GM21390 (cell line): ENCODE data around the gene TPH2.

Experiments used
- ATAC-seq: cut with Tn5 transposase; IDR thresholded peaks from one replicate; pipeline ENCODE4 v1.9.1; 2021; ENCODE audit not compliant: unreplicated experiment

TPH2 gene

GRCh38 chr12:71938728-71939385, at the start of gene TPH2:
TSS of gene TPH2 (plus strand) at chr12:71938845. CDS start at chr12:71938987, 142 bp downstream.
- peak; percentile 54 for ATAC-seq

DNA sequence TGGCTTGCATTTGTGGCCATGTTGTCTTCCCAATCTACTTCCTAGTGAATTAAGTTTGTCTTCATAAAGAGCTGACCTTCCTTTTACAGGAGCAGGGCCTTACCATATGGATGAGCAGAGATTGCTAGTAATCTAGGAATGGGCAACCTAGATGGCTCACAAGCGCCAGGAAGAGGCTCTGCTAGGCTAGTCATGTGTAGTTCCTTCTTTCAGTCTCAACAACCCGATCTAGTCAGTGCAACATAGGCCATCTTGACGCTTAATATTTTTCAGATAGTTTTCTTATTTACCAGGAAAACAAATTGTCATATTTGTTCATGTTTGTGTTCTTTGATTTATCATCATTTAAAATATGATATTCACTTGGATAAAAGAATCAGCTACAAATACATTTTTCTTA, 48.2 kb upstream of the TPH2 start:
- no peak for ATAC-seq

GRCh38 chr12:71892059-71892458, 46.6 kb upstream of the TPH2 start:
- no peak for ATAC-seq

- no peak for ATAC-seq
Observed at GRCh38 chr12:71896205-71896882, 42.3 kb upstream of the TPH2 start.

- ATAC-seq, result no peak
Observed at GRCh38 chr12:71900091-71900490, 38.6 kb upstream of the TPH2 start.

GRCh38 chr12:71904629-71905028, 34.0 kb upstream of the TPH2 start:
- ATAC-seq, result no peak

- ATAC-seq, result peak; percentile 91
Observed at GRCh38 chr12:71935594-71935993, 3.1 kb upstream of the TPH2 start.

GRCh38 chr12:71940068-71940467, 1.4 kb downstream of the TPH2 start:
- no peak for ATAC-seq

GRCh38 chr12:71941174-71941573, 2.5 kb downstream of the TPH2 start:
- no peak for ATAC-seq

DNA sequence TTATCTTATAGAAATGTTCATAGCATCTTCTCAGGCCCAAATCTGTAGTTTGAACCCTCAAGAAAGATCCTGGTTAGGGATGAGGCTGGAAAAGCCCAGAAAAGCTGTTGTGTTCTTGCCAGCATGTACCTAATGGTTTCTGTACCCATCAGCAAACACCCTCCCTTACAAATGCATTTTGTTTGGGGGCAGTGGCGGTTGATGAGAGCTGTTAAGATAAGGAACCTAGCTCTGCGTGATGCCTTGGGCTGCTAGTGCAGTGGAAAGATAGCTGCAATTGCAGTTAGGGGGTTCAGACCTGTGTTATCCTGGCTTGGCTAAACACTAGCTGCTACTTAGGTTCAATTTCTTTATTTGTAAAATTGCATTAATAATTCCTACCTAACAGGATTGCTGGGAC, 3.6 kb downstream of the TPH2 start:
- no peak for ATAC-seq

GRCh38 chr12:71942703-71943102, 4.1 kb downstream of the TPH2 start:
- no peak for ATAC-seq

DNA sequence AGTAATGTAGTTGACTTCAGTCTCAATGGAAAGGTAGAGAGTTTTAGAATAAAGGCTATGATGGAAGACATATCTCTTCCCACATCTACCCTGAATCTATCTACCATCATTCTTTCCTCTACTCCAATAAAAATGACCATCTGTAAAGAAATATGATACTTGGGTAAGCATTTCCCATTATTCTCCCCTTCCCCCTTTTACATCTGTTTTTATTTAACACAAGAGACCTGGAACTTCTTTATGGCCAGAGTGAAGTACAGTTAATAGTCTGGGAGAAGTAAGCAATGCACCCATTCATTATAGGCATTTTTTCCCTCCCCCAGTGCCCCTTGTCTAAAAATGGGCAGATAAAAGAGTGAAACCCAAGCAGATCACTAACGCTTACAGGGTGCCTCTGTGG, 6.5 kb downstream of the TPH2 start:
- ATAC-seq, result no peak

DNA sequence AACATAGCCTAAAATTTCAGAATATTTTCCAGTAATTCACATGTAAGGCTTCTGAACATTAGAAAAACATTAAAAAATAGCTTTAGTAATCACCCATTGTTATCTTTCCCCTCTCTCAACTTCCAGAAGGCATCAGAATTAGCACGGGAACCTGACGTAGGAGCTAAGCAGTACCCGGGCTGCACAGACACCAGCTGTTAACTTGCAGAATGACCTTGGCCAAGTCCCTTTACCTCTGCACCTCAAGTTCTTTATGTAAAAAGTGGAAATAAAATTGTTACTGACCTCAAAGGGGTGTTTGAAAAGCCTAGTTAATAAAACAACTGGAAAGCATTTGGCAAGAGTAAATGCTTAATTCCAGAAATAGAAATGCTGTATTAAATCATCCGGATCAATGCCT, 7.2 kb downstream of the TPH2 start:
- no peak for ATAC-seq

GRCh38 chr12:71947645-71948105, 9.0 kb downstream of the TPH2 start:
- no peak for ATAC-seq

DNA sequence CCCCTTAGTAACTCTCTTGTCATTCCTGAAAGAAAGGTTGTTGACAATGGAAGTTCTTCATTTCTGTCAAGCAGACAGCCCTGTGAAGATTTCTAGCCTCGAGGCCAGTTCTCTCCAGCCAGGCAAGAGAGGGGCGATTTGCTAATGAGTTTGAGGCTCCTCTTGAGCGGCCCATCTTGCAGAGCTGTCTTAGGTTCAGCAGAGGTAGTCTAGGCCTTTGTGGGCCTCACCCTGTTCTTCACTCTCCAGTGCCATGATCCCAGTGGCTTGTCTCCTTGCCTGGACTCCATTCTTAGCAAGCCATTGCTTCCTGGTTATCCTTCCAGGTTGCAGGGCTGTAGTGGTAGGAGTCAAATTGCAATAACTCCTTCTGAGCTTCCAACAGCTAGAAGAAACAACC, 9.7 kb downstream of the TPH2 start:
- ATAC-seq, result no peak

GRCh38 chr12:71949646-71950045, 11.0 kb downstream of the TPH2 start:
- no peak for ATAC-seq

DNA sequence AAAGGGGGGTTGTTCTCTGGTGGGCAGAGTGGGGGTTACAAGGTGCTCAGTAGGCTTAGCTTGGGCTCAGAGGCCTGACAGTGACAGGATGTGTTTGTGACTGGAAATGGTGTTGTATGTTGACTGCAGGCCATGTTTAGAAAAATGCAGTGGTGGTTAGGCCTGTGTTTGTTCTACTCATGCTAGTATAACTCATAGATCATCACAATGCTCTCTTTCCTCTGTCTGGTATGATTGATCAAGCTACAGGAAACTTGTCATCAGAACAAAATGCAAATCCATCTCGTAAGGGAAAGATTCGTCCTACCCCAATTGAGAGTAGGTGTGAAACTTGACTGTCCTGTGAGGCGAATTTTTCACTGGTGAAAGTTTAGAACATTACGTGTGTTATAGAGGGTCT, 11.8 kb downstream of the TPH2 start:
- no peak for ATAC-seq

GRCh38 chr12:71950819-71951218, 12.2 kb downstream of the TPH2 start:
- ATAC-seq, result no peak

- ATAC-seq, result no peak
Observed at GRCh38 chr12:71954083-71954778, 15.6 kb downstream of the TPH2 start.

DNA sequence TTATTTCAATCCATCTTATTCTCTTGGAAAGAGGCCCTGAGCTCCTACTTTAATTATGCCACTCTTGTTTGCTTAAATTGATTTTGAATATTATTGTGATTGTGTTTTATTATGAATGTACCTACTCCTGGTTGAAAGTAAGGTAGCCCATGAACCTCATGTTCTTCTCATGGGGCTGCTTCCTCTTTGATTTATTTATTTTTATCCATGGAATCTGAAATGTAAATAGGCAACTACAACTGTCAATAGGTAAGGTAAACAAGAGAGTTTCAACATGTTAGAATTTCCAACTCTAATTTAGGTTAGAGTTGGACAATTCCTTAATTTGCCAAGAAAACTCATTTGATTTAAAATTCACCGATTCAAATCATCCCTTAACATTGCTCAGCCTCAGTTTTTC, 16.2 kb downstream of the TPH2 start:
- ATAC-seq, result no peak

GRCh38 chr12:71955970-71956369, 17.3 kb downstream of the TPH2 start:
- no peak for ATAC-seq

DNA sequence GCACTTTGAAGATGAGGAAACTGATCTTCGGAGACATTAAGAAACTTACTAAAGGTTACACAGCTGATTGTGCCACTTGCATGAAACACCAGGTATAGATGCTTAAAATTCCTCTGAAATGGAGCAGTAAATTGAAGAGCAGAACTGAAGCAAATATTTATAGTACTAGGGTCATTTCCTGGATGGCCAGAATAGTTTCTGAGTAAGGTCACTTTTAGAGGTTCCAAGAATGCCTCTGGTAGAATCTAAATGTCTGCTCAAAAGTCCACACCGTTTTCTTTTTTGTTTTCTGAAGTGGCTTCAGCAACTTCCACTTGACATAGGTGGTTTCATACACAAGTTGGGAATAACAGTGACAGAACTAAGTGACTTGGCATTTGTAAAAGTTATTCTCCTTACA, 19.4 kb downstream of the TPH2 start:
- ATAC-seq, result no peak
